ENCODE measurements around the gene RAB3D.
"Not testable (repeated sequence)": the region's sequence is repeated elsewhere in the genome, so short reads cannot be mapped to it uniquely, and the experiment has no call there.

- not testable (repeated sequence) for TF ChIP-seq POLR2A (IDR thresholded peaks at IDR 0.05; ENCODE audit: low read depth, low read length); POLR2AphosphoS5 (IDR thresholded peaks at IDR 0.05; ENCODE audit: low read depth, low read length); TAF1 (IDR thresholded peaks at IDR 0.05; ENCODE audit: borderline replicate concordance, low read depth, low read length)
Measured at GRCh38 chr19:11320278-11320995, 19.0 kb downstream of the RAB3D start.

Measured in GM12892 (cell line).